ENCODE data around the gene ST8SIA4. TPM values are rescaled to one million over a fixed set of nuclear protein-coding genes. Genes with fewer than 3 reads are reported as not detected.

Gene ST8SIA4
- total and polyA plus RNA-seq, 4 donors = 0.10 to 19.7 (median 9.4) TPM

GRCh38 chr5:100772006-100772405 is 131.1 kb downstream of the ST8SIA4 start:
- ATAC-seq (ENCODE audit: low FRiP score) = no peak
- H3K27me3 ChIP-seq (ENCODE audit: control insufficient read depth in 1 of 2, insufficient read depth in 2 of 2, low read length in 1 of 2) = no peaks in the 10 kb centered on the region
- WGBS, 2 donors = 83 to 84% methylated on average over 3 of the region's 3 CpGs

GRCh38 chr5:100771181-100771580 is 131.9 kb downstream of the ST8SIA4 start:
- WGBS, 2 donors = 61 to 72% methylated on average over 2 of the region's 2 CpGs
- ATAC-seq (ENCODE audit: low FRiP score) (no peak), DNase-seq (no peak)
- Histone ChIP-seq H3K9me3 (ENCODE audit: control insufficient read depth, low read length) (no peaks in the 10 kb centered on the region), H3K27ac (ENCODE audit: low read depth in 1 of 2, low read length in 2 of 2) (no peak overlapping the region), H3K36me3 (ENCODE audit: control insufficient read depth in 1 of 2, insufficient read depth in 2 of 2, low read length in 1 of 2) (no peaks in the 10 kb centered on the region), H3K27me3 (ENCODE audit: control insufficient read depth in 1 of 2, insufficient read depth in 2 of 2, low read length in 1 of 2) (no peaks in the 10 kb centered on the region), H3K4me3 (ENCODE audit: low read length in 2 of 2) (no peak overlapping the region), H3K4me1 (ENCODE audit: control insufficient read depth in 1 of 2, insufficient read depth in 2 of 2, low read length in 2 of 2) (no peaks in the 10 kb centered on the region)
- intact Hi-C loops (cut with DNase I) = no loop called here

More at GRCh38 chr5:100772006-100772405, 131.1 kb downstream of the ST8SIA4 start:
- no peaks in the 10 kb centered on the region for H3K9me3 ChIP-seq (ENCODE audit: control insufficient read depth, low read length)
- no peaks in the 10 kb centered on the region for H3K36me3 ChIP-seq (ENCODE audit: control insufficient read depth in 1 of 2, insufficient read depth in 2 of 2, low read length in 1 of 2)
- H3K27ac ChIP-seq (ENCODE audit: low read depth in 1 of 2, low read length in 2 of 2) = no peak overlapping the region
- intact Hi-C loops (cut with DNase I) = no loop called here
- DNase-seq = no peak
- no peaks in the 10 kb centered on the region for H3K4me1 ChIP-seq (ENCODE audit: control insufficient read depth in 1 of 2, insufficient read depth in 2 of 2, low read length in 2 of 2)
- H3K4me3 ChIP-seq (ENCODE audit: low read length in 2 of 2) = no peak overlapping the region

GRCh38 chr5:100768221-100768620 is 134.9 kb downstream of the ST8SIA4 start:
- Histone ChIP-seq H3K9me3 (ENCODE audit: control insufficient read depth, low read length) (no peaks in the 10 kb centered on the region), H3K27me3 (ENCODE audit: control insufficient read depth in 1 of 2, insufficient read depth in 2 of 2, low read length in 1 of 2) (no peaks in the 10 kb centered on the region), H3K4me3 (ENCODE audit: low read length in 2 of 2) (no peak overlapping the region), H3K4me1 (ENCODE audit: control insufficient read depth in 1 of 2, insufficient read depth in 2 of 2, low read length in 2 of 2) (no peaks in the 10 kb centered on the region), H3K27ac (ENCODE audit: low read depth in 1 of 2, low read length in 2 of 2) (no peak overlapping the region), H3K36me3 (ENCODE audit: control insufficient read depth in 1 of 2, insufficient read depth in 2 of 2, low read length in 1 of 2) (no peaks in the 10 kb centered on the region)
- DNase-seq (no peak), ATAC-seq (ENCODE audit: low FRiP score) (no peak)
- WGBS, 2 donors = 55 to 64% methylated on average over 4 of the region's 4 CpGs
- intact Hi-C loops (cut with DNase I) = no loop called here

GRCh38 chr5:100762995-100763394 is 140.1 kb downstream of the ST8SIA4 start:
- Histone ChIP-seq H3K27ac (ENCODE audit: low read depth in 1 of 2, low read length in 2 of 2) (no peak overlapping the region), H3K36me3 (ENCODE audit: control insufficient read depth in 1 of 2, insufficient read depth in 2 of 2, low read length in 1 of 2) (no peaks in the 10 kb centered on the region), H3K27me3 (ENCODE audit: control insufficient read depth in 1 of 2, insufficient read depth in 2 of 2, low read length in 1 of 2) (no peaks in the 10 kb centered on the region), H3K4me1 (ENCODE audit: control insufficient read depth in 1 of 2, insufficient read depth in 2 of 2, low read length in 2 of 2) (no peaks in the 10 kb centered on the region), H3K9me3 (ENCODE audit: control insufficient read depth, low read length) (no peaks in the 10 kb centered on the region), H3K4me3 (ENCODE audit: low read length in 2 of 2) (no peak overlapping the region)
- WGBS, 2 donors = 65 to 73% methylated on average over 1 of the region's 1 CpG
- intact Hi-C loops (cut with DNase I) = no loop called here
- DNase-seq = no peak
- no peak for ATAC-seq (ENCODE audit: low FRiP score)

GRCh38 chr5:100762108-100762507 is 141.0 kb downstream of the ST8SIA4 start:
- Histone ChIP-seq H3K4me1 (ENCODE audit: control insufficient read depth in 1 of 2, insufficient read depth in 2 of 2, low read length in 2 of 2) (no peaks in the 10 kb centered on the region), H3K36me3 (ENCODE audit: control insufficient read depth in 1 of 2, insufficient read depth in 2 of 2, low read length in 1 of 2) (no peaks in the 10 kb centered on the region), H3K9me3 (ENCODE audit: control insufficient read depth, low read length) (no peaks in the 10 kb centered on the region), H3K4me3 (ENCODE audit: low read length in 2 of 2) (no peak overlapping the region), H3K27ac (ENCODE audit: low read depth in 1 of 2, low read length in 2 of 2) (no peak overlapping the region), H3K27me3 (ENCODE audit: control insufficient read depth in 1 of 2, insufficient read depth in 2 of 2, low read length in 1 of 2) (no peaks in the 10 kb centered on the region)
- DNase-seq = no peak
- no peak for ATAC-seq (ENCODE audit: low FRiP score)
- intact Hi-C loops (cut with DNase I) = no loop called here

- no peak overlapping the region for H3K27ac ChIP-seq (ENCODE audit: low read depth in 1 of 2, low read length in 2 of 2)
- intact Hi-C loops (cut with DNase I) = no loop called here
- H3K9me3 ChIP-seq (ENCODE audit: control insufficient read depth, low read length) = no peaks in the 10 kb centered on the region
- no peaks in the 10 kb centered on the region for H3K36me3 ChIP-seq (ENCODE audit: control insufficient read depth in 1 of 2, insufficient read depth in 2 of 2, low read length in 1 of 2)
- ATAC-seq (ENCODE audit: low FRiP score) (no peak), DNase-seq (no peak)
- H3K4me1 ChIP-seq (ENCODE audit: control insufficient read depth in 1 of 2, insufficient read depth in 2 of 2, low read length in 2 of 2) = no peaks in the 10 kb centered on the region
- no peak overlapping the region for H3K4me3 ChIP-seq (ENCODE audit: low read length in 2 of 2)
- no peaks in the 10 kb centered on the region for H3K27me3 ChIP-seq (ENCODE audit: control insufficient read depth in 1 of 2, insufficient read depth in 2 of 2, low read length in 1 of 2)
Measured at GRCh38 chr5:100761192-100761591, 141.9 kb downstream of the ST8SIA4 start.

GRCh38 chr5:100760688-100761087 is 142.4 kb downstream of the ST8SIA4 start:
- no peak for ATAC-seq (ENCODE audit: low FRiP score)
- Histone ChIP-seq H3K27ac (ENCODE audit: low read depth in 1 of 2, low read length in 2 of 2) (no peak overlapping the region), H3K27me3 (ENCODE audit: control insufficient read depth in 1 of 2, insufficient read depth in 2 of 2, low read length in 1 of 2) (no peaks in the 10 kb centered on the region), H3K4me1 (ENCODE audit: control insufficient read depth in 1 of 2, insufficient read depth in 2 of 2, low read length in 2 of 2) (no peaks in the 10 kb centered on the region), H3K9me3 (ENCODE audit: control insufficient read depth, low read length) (no peaks in the 10 kb centered on the region), H3K36me3 (ENCODE audit: control insufficient read depth in 1 of 2, insufficient read depth in 2 of 2, low read length in 1 of 2) (no peaks in the 10 kb centered on the region), H3K4me3 (ENCODE audit: low read length in 2 of 2) (no peak overlapping the region)
- intact Hi-C loops (cut with DNase I) = no loop called here
- no peak for DNase-seq
- 41 to 61% methylated on average over 1 of the region's 1 CpG for WGBS, 2 donors

GRCh38 chr5:100758780-100759179 is 144.3 kb downstream of the ST8SIA4 start:
- DNase-seq (no peak), ATAC-seq (ENCODE audit: low FRiP score) (no peak)
- H3K27me3 ChIP-seq (ENCODE audit: control insufficient read depth in 1 of 2, insufficient read depth in 2 of 2, low read length in 1 of 2) = no peaks in the 10 kb centered on the region
- H3K36me3 ChIP-seq (ENCODE audit: control insufficient read depth in 1 of 2, insufficient read depth in 2 of 2, low read length in 1 of 2) = no peaks in the 10 kb centered on the region
- no peaks in the 10 kb centered on the region for H3K9me3 ChIP-seq (ENCODE audit: control insufficient read depth, low read length)
- no peak overlapping the region for H3K4me3 ChIP-seq (ENCODE audit: low read length in 2 of 2)
- no peak overlapping the region for H3K27ac ChIP-seq (ENCODE audit: low read depth in 1 of 2, low read length in 2 of 2)
- 50 to 54% methylated on average over 1 of the region's 1 CpG for WGBS, 2 donors
- intact Hi-C loops (cut with DNase I) = no loop called here
- no peaks in the 10 kb centered on the region for H3K4me1 ChIP-seq (ENCODE audit: control insufficient read depth in 1 of 2, insufficient read depth in 2 of 2, low read length in 2 of 2)

GRCh38 chr5:100758306-100758705 is 144.8 kb downstream of the ST8SIA4 start:
- intact Hi-C loops (cut with DNase I) = no loop called here
- H3K4me3 ChIP-seq (ENCODE audit: low read length in 2 of 2) = no peak overlapping the region
- ATAC-seq (ENCODE audit: low FRiP score) = no peak
- H3K27me3 ChIP-seq (ENCODE audit: control insufficient read depth in 1 of 2, insufficient read depth in 2 of 2, low read length in 1 of 2) = no peaks in the 10 kb centered on the region
- no peak for DNase-seq
- no peaks in the 10 kb centered on the region for H3K36me3 ChIP-seq (ENCODE audit: control insufficient read depth in 1 of 2, insufficient read depth in 2 of 2, low read length in 1 of 2)
- WGBS, 2 donors = 82 to 84% methylated on average over 5 of the region's 5 CpGs
- no peaks in the 10 kb centered on the region for H3K4me1 ChIP-seq (ENCODE audit: control insufficient read depth in 1 of 2, insufficient read depth in 2 of 2, low read length in 2 of 2)
- no peaks in the 10 kb centered on the region for H3K9me3 ChIP-seq (ENCODE audit: control insufficient read depth, low read length)
- H3K27ac ChIP-seq (ENCODE audit: low read depth in 1 of 2, low read length in 2 of 2) = no peak overlapping the region

Measured in aorta (tissue), 5 donors.